Measurements from ENCODE around the gene FARP1. TPM values are rescaled to one million over a fixed set of nuclear protein-coding genes. Genes with fewer than 3 reads are reported as not detected.

Gene FARP1
- total and polyA plus RNA-seq, 10 of the 15 experiments (the other 5 are each of a cell fraction or from before 2014, with no cell fraction given): 0.17 to 6.9 (median 0.68) TPM

- intact Hi-C loops (cut with micrococcal nuclease; ENCODE audit: unreplicated experiment): no loop called here
- POLR2A ChIA-PET: interaction anchor here (0.5 kb wide), 1 partner anchor 314 kb away, joined by 3 read pairs; no protein-coding TSS in a partner anchor
- Histone ChIP-seq H3K9me3 (replicated peaks; ENCODE audit: control insufficient read depth, insufficient read depth, low read length) (no peaks in the 10 kb centered on the region; the same call in 2 of the 3 replicates), H3K4me1 (ENCODE audit: control insufficient read depth, insufficient read depth, low read length) (no peaks in the 10 kb centered on the region), H3K9ac (ENCODE audit: control insufficient read depth, insufficient read depth, low read length) (no peak overlapping the region), H2AFZ (ENCODE audit: control insufficient read depth, low read depth, low read length) (no peak overlapping the region), H3K36me3 (ENCODE audit: control insufficient read depth in 2 of 2, insufficient read depth in 2 of 2, low read length in 1 of 2) (no peaks in the 10 kb centered on the region), H3K79me2 (ENCODE audit: control insufficient read depth, insufficient read depth, low read length) (no peaks in the 10 kb centered on the region), H3K27ac (ENCODE audit: control insufficient read depth, insufficient read depth) (no peak overlapping the region), H3K4me3 (no peak overlapping the region), H3K27me3 (replicated peaks in 1 of 2; ENCODE audit: control insufficient read depth in 2 of 2, insufficient read depth in 2 of 2, low read length in 1 of 2) (no peaks in the 10 kb centered on the region), H4K20me1 (ENCODE audit: control insufficient read depth, insufficient read depth) (no peaks in the 10 kb centered on the region), H3K4me2 (ENCODE audit: control insufficient read depth, insufficient read depth) (no peak overlapping the region)
- RAD21 ChIA-PET (ENCODE audit: unreplicated experiment): no interaction called here
- no peak for TF ChIP-seq POLR2AphosphoS2 (IDR thresholded peaks at IDR 0.05; ENCODE audit: low read depth, low read length)
- TF ChIP-seq ZNF687 (IDR thresholded peaks at IDR 0.05): no peak
- no peak for TF ChIP-seq MTA2 (IDR thresholded peaks at IDR 0.05; ENCODE audit: low read depth)
- TF ChIP-seq FOXK2 (IDR thresholded peaks at IDR 0.05): no peak
- in situ Hi-C loops (cut with MboI): no loop called here
- SMC1A ChIA-PET (ENCODE audit: uncharacterized antibody, unreplicated experiment): no interaction called here
- CTCF ChIA-PET: interaction anchor here (0.7 to 1.2 kb wide), 3 partner anchors 9 to 105 kb away, joined by 3 read pairs; no protein-coding TSS in a partner anchor
- DNase-seq (ENCODE audit: low read depth, low spot score) (no peak), FAIRE-seq (no peak), ATAC-seq (no peak)
- WGBS (ENCODE audit: insufficient coverage, insufficient replicate concordance, low lambda C conversion rate, missing lambda C conversion rate): 14% methylated on average over 8 of the region's 8 CpGs
- BruUV-seq (replicated peaks): no TSS peak
Measured at GRCh38 chr13:98339684-98340425, 197.0 kb downstream of the FARP1 start.
